OCI-LY3 (cell line): ENCODE measurements around the gene EPHA6.
"Not testable (repeated sequence)": the region's sequence is repeated elsewhere in the genome, so short reads cannot be mapped to it uniquely, and the experiment has no call there.

Experiments
- H2AFZ ChIP-seq: fragments of 200-600, 300-600 bp; shearing (Covaris generic); 2 replicates; pipeline ENCODE4 v1.6.0; 2014; ENCODE audit warnings: antibody characterized with exemption, low read depth, low read length
- H3K27ac ChIP-seq: fragments of 200-600, 300-600 bp; sonication (generic); 2 replicates; pipeline ENCODE4 v1.5.1; 2014; ENCODE audit warnings: mild to moderate bottlenecking, low read length, moderate library complexity, mixed read lengths
- H3K27me3 ChIP-seq: fragments of 200-600, 300-600 bp; sonication (generic); 2 replicates; pipeline ENCODE4 v1.6.1; 2014; ENCODE audit warnings: low read depth, low read length, mixed read lengths
- H3K36me3 ChIP-seq: fragments of 200-600, 300-600 bp; sonication (generic); replicated peaks from 2 replicates; pipeline ENCODE3; 2014; ENCODE audit warnings: low read depth, low read length, mixed read lengths
- H3K4me1 ChIP-seq: fragments of 300-600, 200-600 bp; sonication (generic); 2 replicates; pipeline ENCODE4 v1.6.1; 2014; ENCODE audit warnings: low read length, mixed read lengths
- H3K4me2 ChIP-seq: fragments of 200-600, 300-600 bp; sonication (generic); 2 replicates; pipeline ENCODE4 v1.6.1; 2014; ENCODE audit warnings: low read length, mixed read lengths
- H3K4me3 ChIP-seq: fragments of 300-600, 200-600 bp; sonication (generic); 2 replicates; pipeline ENCODE4 v1.5.1; 2014; ENCODE audit warnings: antibody characterized with exemption, mild to moderate bottlenecking, low read length, moderate library complexity
- H3K79me2 ChIP-seq: fragments of 300-600, 200-600 bp; shearing (Covaris generic); 2 replicates; pipeline ENCODE4 v1.6.1; 2014; ENCODE audit warnings: mild to moderate bottlenecking, low read length, mixed read lengths
- H3K9ac ChIP-seq: fragments of 300-600, 200-600 bp; shearing (Covaris generic); 2 replicates; pipeline ENCODE4 v1.6.0; 2014; ENCODE audit warnings: mild to moderate bottlenecking, low read length, moderate library complexity
- H3K9me3 ChIP-seq: fragments of 200-600, 300-600 bp; shearing (Covaris generic); 2 replicates; pipeline ENCODE4 v1.6.1; 2014; ENCODE audit warnings: low read length, mixed read lengths; ENCODE audit not compliant: insufficient read depth
- H4K20me1 ChIP-seq: fragments of 200-600, 300-600 bp; sonication (generic); 2 replicates; pipeline ENCODE4 v1.6.1; 2016; ENCODE audit warnings: low read length, mixed read lengths; ENCODE audit not compliant: insufficient read depth
- CTCF ChIP-seq: fragments of 200-600, 300-600 bp; sonication (generic); IDR thresholded peaks from 2 replicates; pipeline ENCODE4 v1.5.1; 2014; ENCODE audit warnings: antibody characterized with exemption, low read length, low read depth
- EZH2phosphoT487 ChIP-seq: fragments of 200-600 bp; shearing (Covaris generic); IDR thresholded peaks from 2 replicates; pipeline ENCODE4 v1.6.1; 2018; ENCODE audit warnings: antibody characterized with exemption, mixed run types, low read depth

Gene EPHA6

GRCh38 chr3:97515076-97515475 lies 700.7 kb downstream of the EPHA6 start:
- no peak overlapping the region for H3K4me2 ChIP-seq
- H2AFZ ChIP-seq: no peak overlapping the region
- no peak overlapping the region for H3K4me3 ChIP-seq
- no peaks in the 10 kb centered on the region for H3K36me3 ChIP-seq
- H3K4me1 ChIP-seq: peaks cover 4% of the 10 kb centered on the region; the same call in 1 of the 2 replicates
- no peaks in the 10 kb centered on the region for H3K9me3 ChIP-seq
- no peak overlapping the region for H3K9ac ChIP-seq
- no peaks in the 10 kb centered on the region for H4K20me1 ChIP-seq
- no peaks in the 10 kb centered on the region for H3K79me2 ChIP-seq
- H3K27me3 ChIP-seq: no peaks in the 10 kb centered on the region
- no peak overlapping the region for H3K27ac ChIP-seq
- TF ChIP-seq EZH2phosphoT487: no peak
- no peak for TF ChIP-seq CTCF

GRCh38 chr3:97530691-97531090 lies 716.3 kb downstream of the EPHA6 start:
- H3K4me2 ChIP-seq: no peak overlapping the region
- H3K79me2 ChIP-seq: no peaks in the 10 kb centered on the region
- no peak for TF ChIP-seq CTCF
- no peak for TF ChIP-seq EZH2phosphoT487
- no peak overlapping the region for H3K4me3 ChIP-seq
- no peaks in the 10 kb centered on the region for H4K20me1 ChIP-seq
- H3K9me3 ChIP-seq: no peaks in the 10 kb centered on the region
- no peaks in the 10 kb centered on the region for H3K36me3 ChIP-seq
- no peaks in the 10 kb centered on the region for H3K27me3 ChIP-seq
- no peak overlapping the region for H2AFZ ChIP-seq
- H3K27ac ChIP-seq: no peak overlapping the region
- H3K4me1 ChIP-seq: no peaks in the 10 kb centered on the region
- no peak overlapping the region for H3K9ac ChIP-seq

- not testable (repeated sequence) for H3K4me3 ChIP-seq, H3K4me1 ChIP-seq, H3K27me3 ChIP-seq, H3K9ac ChIP-seq, H3K27ac ChIP-seq, H2AFZ ChIP-seq, H3K4me2 ChIP-seq, H3K9me3 ChIP-seq, H3K36me3 ChIP-seq, H3K79me2 ChIP-seq, H4K20me1 ChIP-seq
Observed at GRCh38 chr3:97547573-97547972, 733.2 kb downstream of the EPHA6 start.

GRCh38 chr3:97550408-97550807 lies 736.0 kb downstream of the EPHA6 start:
- no peak overlapping the region for H3K9ac ChIP-seq
- H3K4me3 ChIP-seq: no peak overlapping the region
- no peaks in the 10 kb centered on the region for H3K27me3 ChIP-seq
- TF ChIP-seq CTCF: no peak
- no peak for TF ChIP-seq EZH2phosphoT487
- no peak overlapping the region for H3K4me2 ChIP-seq
- H3K79me2 ChIP-seq: no peaks in the 10 kb centered on the region
- H2AFZ ChIP-seq: no peak overlapping the region
- H3K27ac ChIP-seq: no peak overlapping the region
- H4K20me1 ChIP-seq: no peaks in the 10 kb centered on the region
- no peaks in the 10 kb centered on the region for H3K4me1 ChIP-seq
- no peaks in the 10 kb centered on the region for H3K36me3 ChIP-seq
- no peaks in the 10 kb centered on the region for H3K9me3 ChIP-seq

- Histone ChIP-seq H3K79me2 (no peaks in the 10 kb centered on the region), H3K9me3 (no peaks in the 10 kb centered on the region), H3K27me3 (no peaks in the 10 kb centered on the region), H3K9ac (no peak overlapping the region), H3K4me3 (no peak overlapping the region), H4K20me1 (no peaks in the 10 kb centered on the region), H3K4me2 (no peak overlapping the region), H2AFZ (no peak overlapping the region), H3K36me3 (no peaks in the 10 kb centered on the region), H3K27ac (no peak overlapping the region), H3K4me1 (no peaks in the 10 kb centered on the region)
- TF ChIP-seq EZH2phosphoT487 (no peak), CTCF (no peak)
Observed at GRCh38 chr3:97552186-97552585, 737.8 kb downstream of the EPHA6 start.
